Panc1 (cell line): ENCODE results near the gene CTF1. TPM values are rescaled to one million over a fixed set of nuclear protein-coding genes. Genes with fewer than 3 reads are reported as not detected.

ENCODE experiments used
- ATAC-seq: fragments of 200-7000 bp; cut with Tn5 transposase; 2 replicates; pipeline ENCODE4 v1.9.1; 2020; ENCODE audit warnings: mild to moderate bottlenecking, moderate library complexity
- BruUV-seq: library from RNA; stranded (reverse); fragments of 400-500 nt; replicated peaks from 2 replicates; lab custom pipeline; 2021; lab: Mats Ljungman, UMichigan
- CTCF ChIA-PET: fragments of 300-600 bp; sonication (Branson Sonifier 250); formaldehyde crosslinking; loops from one replicate; lab custom pipeline; 2022; ENCODE audit warnings: antibody characterized with exemption; lab: Charles Lee
- POLR2A ChIA-PET: fragments of 300-600 bp; sonication (Branson Sonifier 250); formaldehyde crosslinking; loops from one replicate; lab custom pipeline; 2022; ENCODE audit warnings: antibody characterized with exemption; lab: Charles Lee
- DNase-seq: peaks from one replicate; pipeline ENCODE4 v3.0.0-alpha.2; 2010; ENCODE audit warnings: low read depth, low spot score
- H3K27ac ChIP-seq: 2 replicates; pipeline ENCODE4 v1.5.1; 2011; ENCODE audit warnings: mild to moderate bottlenecking, low read length, inconsistent platforms
- H3K27me3 ChIP-seq: fragments of 200-500 bp; sonication (Bioruptor generic); 2 replicates; pipeline ENCODE4 v1.6.0; 2014; ENCODE audit warnings: low read length, inconsistent platforms; ENCODE audit not compliant: control insufficient read depth, insufficient read depth
- H3K36me3 ChIP-seq: fragments of 200-500 bp; sonication (Bioruptor generic); 2 replicates; pipeline ENCODE4 v1.5.1; 2014; ENCODE audit warnings: inconsistent platforms, mild to moderate bottlenecking, low read length, moderate library complexity; ENCODE audit not compliant: control insufficient read depth, insufficient read depth
- H3K4me1 ChIP-seq: 2 replicates; pipeline ENCODE4 v1.5.1; 2011; ENCODE audit warnings: inconsistent platforms, mild to moderate bottlenecking, low read length, moderate library complexity; ENCODE audit not compliant: control insufficient read depth, insufficient read depth
- H3K4me3 ChIP-seq, 2 experiments: 2 replicates each; pipeline ENCODE4 v1.5.1; 2011 to 2012; ENCODE audit warnings: low read depth in 2 of 2, low read length in 2 of 2, mild to moderate bottlenecking in 2 of 2, inconsistent platforms in 1 of 2, moderate library complexity in 1 of 2
- H3K9me3 ChIP-seq: fragments of 200-500 bp; sonication (Bioruptor generic); 2 replicates; pipeline ENCODE4 v1.5.1; 2014; ENCODE audit warnings: low read depth, mild to moderate bottlenecking, inconsistent platforms, low read length, moderate library complexity; ENCODE audit not compliant: control insufficient read depth, insufficient read depth
- POLR2AphosphoS5 ChIP-seq: IDR thresholded peaks from 2 replicates; pipeline ENCODE4 v1.6.1; 2012; ENCODE audit warnings: mild to moderate bottlenecking, low read depth, low read length, moderate library complexity
- SIN3A ChIP-seq: IDR thresholded peaks from 2 replicates; pipeline ENCODE4 v1.6.1; 2012; ENCODE audit warnings: low read depth, mild to moderate bottlenecking, low read length, moderate library complexity, borderline replicate concordance; ENCODE audit not compliant: insufficient read depth
- TCF7L2 ChIP-seq: IDR thresholded peaks from 2 replicates; pipeline ENCODE4 v1.6.1; 2011; ENCODE audit warnings: mild to moderate bottlenecking, low read depth, low read length, inconsistent platforms
- in situ Hi-C: cut with HindIII; loops from 2 replicates; pipeline ENCODE4 v1.10.0; 2016; ENCODE audit warnings: low sequenced_read_pairs, low pct_unique_long_range_greater_than_20kb
- intact Hi-C: fragments of 100-400 bp; cut with micrococcal nuclease; formaldehyde crosslinking; loops from one replicate; pipeline ENCODE4 v1.10.0; 2022; ENCODE audit not compliant: unreplicated experiment
- microRNA-seq: library from miRNA; unstranded; fragments of <30 nt; microRNA quantifications from one replicate; pipeline ENCODE4 v1.1.0, GENCODE V29; 2020; ENCODE audit not compliant: unreplicated experiment
- total RNA-seq: library from RNA; stranded (reverse); gene quantifications from one replicate; pipeline ENCODE4 v1.2.1, GENCODE V29; 2021; ENCODE audit not compliant: unreplicated experiment
- TF ChIP-seq, protein P1 (sequence below), 2 experiments: IDR thresholded peaks; 2 replicates each; pipeline ENCODE4 v1.6.1; 2011 to 2012; ENCODE audit warnings: low read depth in 2 of 2, control low read depth in 1 of 2, low read length in 1 of 2, mild to moderate bottlenecking in 1 of 2, moderate library complexity in 1 of 2; ENCODE audit not compliant: insufficient read depth in 1 of 2
- TF ChIP-seq, protein P2 (sequence below): fragments of 450-650 bp; IDR thresholded peaks from 2 replicates; pipeline ENCODE4 v1.5.1; 2017; ENCODE audit warnings: mild to moderate bottlenecking

The CTF1 gene
- total RNA-seq, 1 experiment from 2014 or later: 2.9 TPM

DNA sequence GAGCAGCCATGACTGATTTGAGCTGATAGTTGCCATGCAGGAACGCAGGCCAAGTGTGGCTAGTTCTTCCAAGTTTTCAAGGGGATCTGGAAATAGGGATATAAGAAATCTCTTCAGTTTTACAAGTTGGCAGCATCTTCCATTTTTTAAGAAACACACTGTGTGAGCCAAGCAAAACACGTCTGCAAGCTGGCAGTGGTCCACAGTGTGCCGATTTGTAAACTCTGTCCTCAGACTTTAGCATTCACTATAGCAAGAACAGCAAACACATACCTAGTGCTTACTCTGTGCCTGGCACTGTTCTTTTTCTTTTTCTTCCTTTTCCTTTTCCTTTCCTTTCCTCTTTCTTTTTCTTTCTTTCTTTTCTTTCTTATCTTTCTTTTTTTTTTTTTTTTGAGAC is 55.3 kb downstream of the CTF1 start:
- no peak for DNase-seq

DNA sequence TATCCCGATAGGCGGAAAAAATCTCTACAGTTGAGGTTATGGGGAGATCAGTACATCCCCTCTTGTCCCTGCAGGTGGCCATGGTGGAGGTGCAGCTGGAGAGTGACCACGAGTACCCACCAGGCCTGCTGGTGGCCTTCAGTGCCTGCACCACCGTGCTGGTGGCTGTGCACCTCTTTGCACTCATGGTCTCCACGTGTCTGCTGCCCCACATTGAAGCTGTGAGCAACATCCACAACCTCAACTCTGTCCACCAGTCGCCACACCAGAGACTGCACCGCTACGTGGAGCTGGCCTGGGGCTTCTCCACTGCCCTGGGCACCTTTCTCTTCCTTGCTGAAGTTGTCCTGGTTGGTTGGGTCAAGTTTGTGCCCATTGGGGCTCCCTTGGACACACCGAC is 56.7 kb downstream of the CTF1 start:
- ATAC-seq (no peak), DNase-seq (no peak)
- H3K9me3 ChIP-seq: no peaks in the 10 kb centered on the region
- H3K36me3 ChIP-seq: no peaks in the 10 kb centered on the region; the same call in 1 of the 2 replicates
- BruUV-seq: no TSS peak
- H3K27me3 ChIP-seq: no peaks in the 10 kb centered on the region
- POLR2A ChIA-PET: no interaction called here
- peaks cover 41% of the 10 kb centered on the region for H3K4me1 ChIP-seq
- in situ Hi-C loops: no loop called here
- TF ChIP-seq POLR2AphosphoS5 (no peak), SIN3A (no peak), TCF7L2 (no peak)
- TF ChIP-seq, protein P1, sequence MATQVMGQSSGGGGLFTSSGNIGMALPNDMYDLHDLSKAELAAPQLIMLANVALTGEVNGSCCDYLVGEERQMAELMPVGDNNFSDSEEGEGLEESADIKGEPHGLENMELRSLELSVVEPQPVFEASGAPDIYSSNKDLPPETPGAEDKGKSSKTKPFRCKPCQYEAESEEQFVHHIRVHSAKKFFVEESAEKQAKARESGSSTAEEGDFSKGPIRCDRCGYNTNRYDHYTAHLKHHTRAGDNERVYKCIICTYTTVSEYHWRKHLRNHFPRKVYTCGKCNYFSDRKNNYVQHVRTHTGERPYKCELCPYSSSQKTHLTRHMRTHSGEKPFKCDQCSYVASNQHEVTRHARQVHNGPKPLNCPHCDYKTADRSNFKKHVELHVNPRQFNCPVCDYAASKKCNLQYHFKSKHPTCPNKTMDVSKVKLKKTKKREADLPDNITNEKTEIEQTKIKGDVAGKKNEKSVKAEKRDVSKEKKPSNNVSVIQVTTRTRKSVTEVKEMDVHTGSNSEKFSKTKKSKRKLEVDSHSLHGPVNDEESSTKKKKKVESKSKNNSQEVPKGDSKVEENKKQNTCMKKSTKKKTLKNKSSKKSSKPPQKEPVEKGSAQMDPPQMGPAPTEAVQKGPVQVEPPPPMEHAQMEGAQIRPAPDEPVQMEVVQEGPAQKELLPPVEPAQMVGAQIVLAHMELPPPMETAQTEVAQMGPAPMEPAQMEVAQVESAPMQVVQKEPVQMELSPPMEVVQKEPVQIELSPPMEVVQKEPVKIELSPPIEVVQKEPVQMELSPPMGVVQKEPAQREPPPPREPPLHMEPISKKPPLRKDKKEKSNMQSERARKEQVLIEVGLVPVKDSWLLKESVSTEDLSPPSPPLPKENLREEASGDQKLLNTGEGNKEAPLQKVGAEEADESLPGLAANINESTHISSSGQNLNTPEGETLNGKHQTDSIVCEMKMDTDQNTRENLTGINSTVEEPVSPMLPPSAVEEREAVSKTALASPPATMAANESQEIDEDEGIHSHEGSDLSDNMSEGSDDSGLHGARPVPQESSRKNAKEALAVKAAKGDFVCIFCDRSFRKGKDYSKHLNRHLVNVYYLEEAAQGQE (IDR thresholded peaks at IDR 0.05; ENCODE audit: insufficient read depth in 1 of 2, low read depth in 2 of 2, low read length in 1 of 2): no peak
- intact Hi-C loops: loop anchor here (5.0 kb wide), 1 partner anchor 144 kb away; no protein-coding TSS in a partner anchor
- H3K27ac ChIP-seq: no peak overlapping the region
- CTCF ChIA-PET: interaction anchor here (0.6 to 1.5 kb wide), 3 partner anchors 11 to 314 kb away, joined by 3 to 7 read pairs (median 3); no protein-coding TSS in a partner anchor
- no peak overlapping the region for H3K4me3 ChIP-seq

More for the DNA sequence above, 55.3 kb downstream of the CTF1 start:
- BruUV-seq: no TSS peak
- in situ Hi-C loops: no loop called here
- ATAC-seq: no peak
- TF ChIP-seq TCF7L2: no peak
- no peak for TF ChIP-seq POLR2AphosphoS5
- TF ChIP-seq, protein P1 (IDR thresholded peaks at IDR 0.05; ENCODE audit: insufficient read depth in 1 of 2, low read depth in 2 of 2, low read length in 1 of 2): no peak
- TF ChIP-seq SIN3A: no peak
- TF ChIP-seq, protein P2, sequence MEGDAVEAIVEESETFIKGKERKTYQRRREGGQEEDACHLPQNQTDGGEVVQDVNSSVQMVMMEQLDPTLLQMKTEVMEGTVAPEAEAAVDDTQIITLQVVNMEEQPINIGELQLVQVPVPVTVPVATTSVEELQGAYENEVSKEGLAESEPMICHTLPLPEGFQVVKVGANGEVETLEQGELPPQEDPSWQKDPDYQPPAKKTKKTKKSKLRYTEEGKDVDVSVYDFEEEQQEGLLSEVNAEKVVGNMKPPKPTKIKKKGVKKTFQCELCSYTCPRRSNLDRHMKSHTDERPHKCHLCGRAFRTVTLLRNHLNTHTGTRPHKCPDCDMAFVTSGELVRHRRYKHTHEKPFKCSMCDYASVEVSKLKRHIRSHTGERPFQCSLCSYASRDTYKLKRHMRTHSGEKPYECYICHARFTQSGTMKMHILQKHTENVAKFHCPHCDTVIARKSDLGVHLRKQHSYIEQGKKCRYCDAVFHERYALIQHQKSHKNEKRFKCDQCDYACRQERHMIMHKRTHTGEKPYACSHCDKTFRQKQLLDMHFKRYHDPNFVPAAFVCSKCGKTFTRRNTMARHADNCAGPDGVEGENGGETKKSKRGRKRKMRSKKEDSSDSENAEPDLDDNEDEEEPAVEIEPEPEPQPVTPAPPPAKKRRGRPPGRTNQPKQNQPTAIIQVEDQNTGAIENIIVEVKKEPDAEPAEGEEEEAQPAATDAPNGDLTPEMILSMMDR: no peak
- CTCF ChIA-PET: interaction anchor here (0.6 kb wide), 1 partner anchor 190 kb away, joined by 3 read pairs; no protein-coding TSS in a partner anchor
- intact Hi-C loops: loop anchor here (5.0 kb wide), 1 partner anchor 146 kb away; no protein-coding TSS in a partner anchor
- POLR2A ChIA-PET: no interaction called here
- H3K9me3 ChIP-seq: no peaks in the 10 kb centered on the region
- H3K4me1 ChIP-seq: peaks cover 48% of the 10 kb centered on the region
- no peaks in the 10 kb centered on the region for H3K27me3 ChIP-seq
- H3K27ac ChIP-seq: no peak overlapping the region; the same call in 1 of the 2 replicates
- no peaks in the 10 kb centered on the region; the same call in 1 of the 2 replicates for H3K36me3 ChIP-seq
- H3K4me3 ChIP-seq: no peak overlapping the region

Small RNA genes within 50 kb of the gene (microRNA-seq; reads per million reads assigned to microRNA genes)
- gene MIR4519: not detected
- 0.95 reads per million for gene MIR762

Other genes starting within 250 kb of the CTF1 start
- gene PRR14, start 245.7 kb upstream of the CTF1 start, total RNA-seq: 77.6 TPM
- 103 TPM for gene FBRS, start 238.2 kb upstream of the CTF1 start, total RNA-seq
- gene SRCAP, start 197.4 kb upstream of the CTF1 start, total RNA-seq: 73.6 TPM
- gene PHKG2, start 148.2 kb upstream of the CTF1 start, total RNA-seq: 43.1 TPM
- 21.0 TPM for gene CFAP119, start 134.6 kb upstream of the CTF1 start, total RNA-seq
- gene RNF40, start 134.3 kb upstream of the CTF1 start, total RNA-seq: 114 TPM
- 19.2 TPM for gene ZNF629, start 109.4 kb upstream of the CTF1 start, total RNA-seq
- gene BCL7C, start 2.5 kb upstream of the CTF1 start, total RNA-seq: 45.8 TPM
- 52.3 TPM for gene FBXL19, start 27.0 kb downstream of the CTF1 start, total RNA-seq
- gene ORAI3, start 52.5 kb downstream of the CTF1 start, total RNA-seq: 26.9 TPM
- 38.7 TPM for gene SETD1A, start 61.1 kb downstream of the CTF1 start, total RNA-seq
- 5.4 TPM for gene HSD3B7, start 88.6 kb downstream of the CTF1 start, total RNA-seq
- gene STX1B, start 114.0 kb downstream of the CTF1 start, total RNA-seq: 3.7 TPM
- gene STX4, start 136.9 kb downstream of the CTF1 start, total RNA-seq: 65.2 TPM
- 21.5 TPM for gene ZNF668, start 177.6 kb downstream of the CTF1 start, total RNA-seq
- gene ZNF646, start 177.8 kb downstream of the CTF1 start, total RNA-seq: 26.8 TPM
- gene PRSS53, start 192.3 kb downstream of the CTF1 start, total RNA-seq: 3.4 TPM
- gene VKORC1, start 198.2 kb downstream of the CTF1 start, total RNA-seq: 109 TPM
- 60.4 TPM for gene BCKDK, start 211.8 kb downstream of the CTF1 start, total RNA-seq
- gene KAT8, start 221.1 kb downstream of the CTF1 start, total RNA-seq: 48.3 TPM
- gene PRSS8, start 239.1 kb downstream of the CTF1 start, total RNA-seq: 0.15 TPM